ENCODE data around the gene KCNMB2. TPM values are rescaled to one million over a fixed set of nuclear protein-coding genes. Genes with fewer than 3 reads are reported as not detected.

The KCNMB2 gene
- polyA plus RNA-seq, 1 of the 3 experiments (the other 2 are of a cell fraction) = not detected

DNA sequence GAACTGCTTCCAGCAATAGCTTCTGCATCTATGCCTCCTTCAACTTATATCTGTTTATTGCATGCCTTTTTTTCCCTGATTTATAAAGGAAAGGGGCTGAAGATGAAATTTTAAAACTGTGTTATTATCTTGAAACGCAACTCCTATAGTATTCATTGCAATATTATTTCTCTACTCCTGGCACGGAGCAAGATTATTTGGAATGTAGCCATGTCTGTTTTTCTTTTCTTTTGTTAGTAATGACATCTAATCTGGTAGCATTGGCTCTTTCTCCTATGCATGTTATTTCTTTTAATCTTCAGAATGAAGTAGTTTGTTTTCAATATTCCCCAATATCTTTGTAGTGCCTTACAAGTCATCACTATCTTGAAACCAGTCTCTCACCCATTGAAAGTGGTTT lies 33.6 kb downstream of the KCNMB2 start:
- Histone ChIP-seq H3K4me1 (ENCODE audit: control insufficient read depth in 1 of 2, insufficient read depth in 2 of 2, low read depth in 1 of 2, low read length in 1 of 2) (no peaks in the 10 kb centered on the region), H2AFZ (ENCODE audit: low read depth) (no peak overlapping the region), H3K4me3 (ENCODE audit: low read depth in 2 of 2, low read length in 1 of 2) (no peak overlapping the region), H3F3A (replicated peaks; ENCODE audit: insufficient read depth) (no peaks in the 10 kb centered on the region), H3K27me3 (ENCODE audit: insufficient read depth) (no peaks in the 10 kb centered on the region), H3K9me3 (no peaks in the 10 kb centered on the region), H3K4me2 (no peak overlapping the region), H4K20me1 (ENCODE audit: insufficient read depth) (no peaks in the 10 kb centered on the region), H3K79me2 (ENCODE audit: insufficient read depth) (no peaks in the 10 kb centered on the region), H3K9me2 (no peaks in the 10 kb centered on the region), H3K9ac (no peak overlapping the region), H3K36me3 (replicated peaks in 1 of 2; ENCODE audit: control insufficient read depth in 1 of 2, insufficient read depth in 2 of 2, low read length in 1 of 2) (no peaks in the 10 kb centered on the region), H3K27ac (ENCODE audit: low read depth in 2 of 2, low read length in 1 of 2) (no peak overlapping the region)
- ChIA-PET CTCF (no interaction called here), POLR2A (no interaction called here)
- TF ChIP-seq MXI1 (IDR thresholded peaks at IDR 0.05; ENCODE audit: low read depth, low read length) (no peak), SMC3 (IDR thresholded peaks at IDR 0.05; ENCODE audit: low read depth, low read length) (no peak)
- no peak for DNase-seq
- 30% methylated on average over 2 of the region's 2 CpGs for WGBS (ENCODE audit: low lambda C conversion rate)

DNA sequence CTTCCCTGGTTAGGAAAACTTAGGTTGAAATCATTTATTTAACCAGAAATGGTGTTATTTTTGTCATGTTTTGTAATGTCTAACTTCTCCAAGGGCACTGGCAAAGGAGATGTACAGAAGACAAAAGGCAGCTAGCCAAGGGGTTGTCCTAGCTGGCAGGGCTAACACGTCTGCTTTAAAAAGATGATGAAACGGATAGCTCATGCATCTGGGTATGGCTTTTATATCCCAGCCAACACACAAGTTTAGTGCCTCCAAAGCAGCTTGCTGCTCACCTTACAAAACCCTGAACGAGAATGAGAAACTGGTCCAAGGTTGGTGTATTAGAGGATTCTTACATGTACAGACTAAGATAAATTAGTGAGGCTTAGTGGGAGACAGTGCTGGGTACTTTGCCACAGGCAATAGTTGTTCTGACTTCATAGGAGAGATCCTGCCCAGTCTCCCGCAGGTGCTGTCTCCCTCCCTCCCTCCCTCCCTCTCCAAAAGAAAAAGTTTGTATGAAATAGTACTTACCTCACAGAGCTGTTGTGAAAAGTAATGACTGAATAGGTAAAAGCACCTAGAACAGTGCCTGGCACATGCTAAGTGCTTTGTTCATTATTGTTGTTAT lies 47.8 kb downstream of the KCNMB2 start:
- Histone ChIP-seq H3K4me3 (ENCODE audit: low read depth in 2 of 2, low read length in 1 of 2) (no peak overlapping the region), H3K36me3 (replicated peaks in 1 of 2; ENCODE audit: control insufficient read depth in 1 of 2, insufficient read depth in 2 of 2, low read length in 1 of 2) (no peaks in the 10 kb centered on the region), H3K9ac (no peak overlapping the region), H3K4me2 (no peak overlapping the region), H3K4me1 (ENCODE audit: control insufficient read depth in 1 of 2, insufficient read depth in 2 of 2, low read depth in 1 of 2, low read length in 1 of 2) (peaks cover 0 to 8% of the 10 kb centered on the region in 2 experiments; a peak in 1 of 4 replicates), H3F3A (replicated peaks; ENCODE audit: insufficient read depth) (no peaks in the 10 kb centered on the region), H3K79me2 (ENCODE audit: insufficient read depth) (no peaks in the 10 kb centered on the region), H3K27ac (ENCODE audit: low read depth in 2 of 2, low read length in 1 of 2) (no peak overlapping the region), H3K9me3 (no peaks in the 10 kb centered on the region), H3K27me3 (ENCODE audit: insufficient read depth) (no peaks in the 10 kb centered on the region), H3K9me2 (no peaks in the 10 kb centered on the region), H4K20me1 (ENCODE audit: insufficient read depth) (no peaks in the 10 kb centered on the region), H2AFZ (ENCODE audit: low read depth) (no peak overlapping the region)
- no peak for DNase-seq
- 20% methylated on average over 4 of the region's 4 CpGs for WGBS (ENCODE audit: low lambda C conversion rate)
- CTCF ChIA-PET = interaction anchor here (0.9 to 1.4 kb wide), 3 partner anchors 16 to 147 kb away, joined by 3 to 4 read pairs (median 3); no protein-coding TSS in a partner anchor
- POLR2A ChIA-PET = no interaction called here
- TF ChIP-seq, protein P1, sequence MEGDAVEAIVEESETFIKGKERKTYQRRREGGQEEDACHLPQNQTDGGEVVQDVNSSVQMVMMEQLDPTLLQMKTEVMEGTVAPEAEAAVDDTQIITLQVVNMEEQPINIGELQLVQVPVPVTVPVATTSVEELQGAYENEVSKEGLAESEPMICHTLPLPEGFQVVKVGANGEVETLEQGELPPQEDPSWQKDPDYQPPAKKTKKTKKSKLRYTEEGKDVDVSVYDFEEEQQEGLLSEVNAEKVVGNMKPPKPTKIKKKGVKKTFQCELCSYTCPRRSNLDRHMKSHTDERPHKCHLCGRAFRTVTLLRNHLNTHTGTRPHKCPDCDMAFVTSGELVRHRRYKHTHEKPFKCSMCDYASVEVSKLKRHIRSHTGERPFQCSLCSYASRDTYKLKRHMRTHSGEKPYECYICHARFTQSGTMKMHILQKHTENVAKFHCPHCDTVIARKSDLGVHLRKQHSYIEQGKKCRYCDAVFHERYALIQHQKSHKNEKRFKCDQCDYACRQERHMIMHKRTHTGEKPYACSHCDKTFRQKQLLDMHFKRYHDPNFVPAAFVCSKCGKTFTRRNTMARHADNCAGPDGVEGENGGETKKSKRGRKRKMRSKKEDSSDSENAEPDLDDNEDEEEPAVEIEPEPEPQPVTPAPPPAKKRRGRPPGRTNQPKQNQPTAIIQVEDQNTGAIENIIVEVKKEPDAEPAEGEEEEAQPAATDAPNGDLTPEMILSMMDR (IDR thresholded peaks at IDR 0.05) = no peak
- TF ChIP-seq, protein P2, sequence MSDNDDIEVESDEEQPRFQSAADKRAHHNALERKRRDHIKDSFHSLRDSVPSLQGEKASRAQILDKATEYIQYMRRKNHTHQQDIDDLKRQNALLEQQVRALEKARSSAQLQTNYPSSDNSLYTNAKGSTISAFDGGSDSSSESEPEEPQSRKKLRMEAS (IDR thresholded peaks at IDR 0.05; ENCODE audit: low read depth) = no peak
- TF ChIP-seq TCF12 (IDR thresholded peaks at IDR 0.05) (no peak), EP300 (IDR thresholded peaks at IDR 0.05; ENCODE audit: borderline replicate concordance in 1 of 2, low read depth in 1 of 2, low read length in 1 of 2) (no peak), FOXJ3 (CRISPR knock-in tag; IDR thresholded peaks at IDR 0.05) (no peak), CHD2 (IDR thresholded peaks at IDR 0.05; ENCODE audit: low read length, partially characterized antibody) (no peak), RFX5 (IDR thresholded peaks at IDR 0.05; ENCODE audit: low read length) (no peak)
- TF ChIP-seq, protein P3, sequence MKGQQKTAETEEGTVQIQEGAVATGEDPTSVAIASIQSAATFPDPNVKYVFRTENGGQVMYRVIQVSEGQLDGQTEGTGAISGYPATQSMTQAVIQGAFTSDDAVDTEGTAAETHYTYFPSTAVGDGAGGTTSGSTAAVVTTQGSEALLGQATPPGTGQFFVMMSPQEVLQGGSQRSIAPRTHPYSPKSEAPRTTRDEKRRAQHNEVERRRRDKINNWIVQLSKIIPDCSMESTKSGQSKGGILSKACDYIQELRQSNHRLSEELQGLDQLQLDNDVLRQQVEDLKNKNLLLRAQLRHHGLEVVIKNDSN (IDR thresholded peaks at IDR 0.05; ENCODE audit: borderline replicate concordance, low read depth) = no peak
- TF ChIP-seq, protein P4, sequence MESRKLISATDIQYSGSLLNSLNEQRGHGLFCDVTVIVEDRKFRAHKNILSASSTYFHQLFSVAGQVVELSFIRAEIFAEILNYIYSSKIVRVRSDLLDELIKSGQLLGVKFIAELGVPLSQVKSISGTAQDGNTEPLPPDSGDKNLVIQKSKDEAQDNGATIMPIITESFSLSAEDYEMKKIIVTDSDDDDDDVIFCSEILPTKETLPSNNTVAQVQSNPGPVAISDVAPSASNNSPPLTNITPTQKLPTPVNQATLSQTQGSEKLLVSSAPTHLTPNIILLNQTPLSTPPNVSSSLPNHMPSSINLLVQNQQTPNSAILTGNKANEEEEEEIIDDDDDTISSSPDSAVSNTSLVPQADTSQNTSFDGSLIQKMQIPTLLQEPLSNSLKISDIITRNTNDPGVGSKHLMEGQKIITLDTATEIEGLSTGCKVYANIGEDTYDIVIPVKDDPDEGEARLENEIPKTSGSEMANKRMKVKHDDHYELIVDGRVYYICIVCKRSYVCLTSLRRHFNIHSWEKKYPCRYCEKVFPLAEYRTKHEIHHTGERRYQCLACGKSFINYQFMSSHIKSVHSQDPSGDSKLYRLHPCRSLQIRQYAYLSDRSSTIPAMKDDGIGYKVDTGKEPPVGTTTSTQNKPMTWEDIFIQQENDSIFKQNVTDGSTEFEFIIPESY (IDR thresholded peaks at IDR 0.05; ENCODE audit: borderline replicate concordance, low read depth) = no peak

All from SK-N-SH (cell line).